SK-N-SH (cell line): ENCODE data around the gene NR6A1. TPM values are rescaled to one million over a fixed set of nuclear protein-coding genes. Genes with fewer than 3 reads are reported as not detected.

Experiments used
- CTCF ChIA-PET: fragments of 300-600, 350-600 bp; formaldehyde crosslinking; extraction: SDS; loops from one replicate; lab custom pipeline; 2021; lab: Yijun Ruan, JAX
- POLR2A ChIA-PET: fragments of 350-600 bp; sonication (Branson Sonifier 250); formaldehyde crosslinking; extraction: SDS; loops from one replicate; lab custom pipeline; 2020; ENCODE audit warnings: antibody characterized with exemption, inconsistent platforms; lab: Yijun Ruan, JAX
- DNase-seq: peaks from one replicate; pipeline ENCODE4 v3.0.0; 2012
- H2AFZ ChIP-seq: fragments of 200-600 bp; sonication (generic); 2 replicates; pipeline ENCODE4 v1.8.1; 2016; ENCODE audit warnings: antibody characterized with exemption, mild to moderate bottlenecking, low read depth
- H3F3A ChIP-seq: fragments of 200-600 bp; sonication (generic); replicated peaks from 2 replicates; pipeline ENCODE3; 2016; ENCODE audit warnings: antibody characterized with exemption, mild to moderate bottlenecking; ENCODE audit not compliant: insufficient read depth
- H3K27ac ChIP-seq, 2 experiments: fragments of 200-500 bp in 1 of 2; fragments of 200-600 bp in 1 of 2; sonication (Bioruptor generic) in 1 of 2; sonication (generic), shearing (Covaris generic) in 1 of 2; 2 replicates each; pipeline versions ENCODE4 v1.5.1 to v1.6.1; 2014 to 2016; ENCODE audit warnings: low read depth in 2 of 2, inconsistent platforms in 1 of 2, low read length in 1 of 2, mild to moderate bottlenecking in 1 of 2, mixed read lengths in 1 of 2
- H3K27me3 ChIP-seq: fragments of 200-600 bp; sonication (generic), shearing (Covaris generic); 2 replicates; pipeline ENCODE4 v1.6.1; 2016; ENCODE audit warnings: mixed run types; ENCODE audit not compliant: insufficient read depth
- H3K36me3 ChIP-seq, 2 experiments: fragments of 200-500 bp in 1 of 2; fragments of 200-600 bp in 1 of 2; sonication (Bioruptor generic) in 1 of 2; sonication (generic) in 1 of 2; replicated peaks in 1 of 2; 2 replicates each; pipeline versions ENCODE3 to v1.5.1; 2014 to 2016; ENCODE audit warnings: low read length in 1 of 2, mild to moderate bottlenecking in 1 of 2; ENCODE audit not compliant: insufficient read depth in 2 of 2, control insufficient read depth in 1 of 2
- H3K4me1 ChIP-seq, 2 experiments: fragments of 200-500 bp in 1 of 2; fragments of 200-600 bp in 1 of 2; sonication (Bioruptor generic) in 1 of 2; sonication (generic), shearing (Covaris generic) in 1 of 2; 2 replicates each; pipeline versions ENCODE4 v1.5.1 to v1.6.1; 2014 to 2016; ENCODE audit warnings: low read depth in 1 of 2, low read length in 1 of 2, mixed run types in 1 of 2; ENCODE audit not compliant: insufficient read depth in 2 of 2, control insufficient read depth in 1 of 2
- H3K4me2 ChIP-seq: fragments of 200-600 bp; sonication (generic), shearing (Covaris generic); 2 replicates; pipeline ENCODE4 v1.6.1; 2017; ENCODE audit warnings: mixed run types
- H3K4me3 ChIP-seq, 2 experiments: fragments of 200-500 bp in 1 of 2; fragments of 200-600 bp in 1 of 2; sonication (Bioruptor generic) in 1 of 2; sonication (generic), shearing (Covaris generic) in 1 of 2; 2 replicates each; pipeline versions ENCODE4 v1.5.1 to v1.8.1; 2014 to 2016; ENCODE audit warnings: low read depth in 2 of 2, inconsistent platforms in 1 of 2, low read length in 1 of 2, mild to moderate bottlenecking in 1 of 2, mixed read lengths in 1 of 2, moderate library complexity in 1 of 2
- H3K79me2 ChIP-seq: fragments of 200-600 bp; sonication (generic); 2 replicates; pipeline ENCODE4 v1.8.1; 2017; ENCODE audit warnings: mild to moderate bottlenecking; ENCODE audit not compliant: insufficient read depth
- H3K9ac ChIP-seq: fragments of 200-600 bp; sonication (generic); 2 replicates; pipeline ENCODE4 v1.6.1; 2017; ENCODE audit warnings: mixed run types
- H3K9me2 ChIP-seq: fragments of 200-600 bp; sonication (generic); 2 replicates; pipeline ENCODE4 v1.6.1; 2017; ENCODE audit warnings: mixed run types
- H3K9me3 ChIP-seq: fragments of 200-600 bp; sonication (generic); 2 replicates; pipeline ENCODE4 v1.6.1; 2017; ENCODE audit warnings: mixed run types, mild to moderate bottlenecking, moderate library complexity
- H4K20me1 ChIP-seq: fragments of 200-600 bp; sonication (generic); 2 replicates; pipeline ENCODE4 v1.6.1; 2017; ENCODE audit warnings: mild to moderate bottlenecking, mixed run types; ENCODE audit not compliant: insufficient read depth
- CTCF ChIP-seq: fragments of 200-600 bp; sonication (generic); IDR thresholded peaks from 2 replicates; pipeline ENCODE4 v1.6.1; 2017; ENCODE audit warnings: antibody characterized with exemption, mild to moderate bottlenecking, moderate library complexity
- ELF1 ChIP-seq: IDR thresholded peaks from 2 replicates; pipeline ENCODE4 v1.4.0; 2012
- FOSL2 ChIP-seq: IDR thresholded peaks from 2 replicates; pipeline ENCODE4 v1.4.0; 2012; ENCODE audit warnings: low read depth, mild to moderate bottlenecking, moderate library complexity, borderline replicate concordance
- FOXJ3 ChIP-seq: sonication (generic); formaldehyde crosslinking; IDR thresholded peaks from 2 replicates; pipeline ENCODE4 v1.5.1; 2020; ENCODE audit warnings: mild to moderate bottlenecking, missing genetic modification reagents
- FOXM1 ChIP-seq: IDR thresholded peaks from 2 replicates; pipeline ENCODE4 v1.4.0; 2012; ENCODE audit warnings: low read depth, mild to moderate bottlenecking
- GATA2 ChIP-seq: sonication (generic); formaldehyde crosslinking; IDR thresholded peaks from 2 replicates; pipeline ENCODE4 v1.5.0; 2020; ENCODE audit warnings: mild to moderate bottlenecking, missing genetic modification reagents
- IRF3 ChIP-seq: fragments of 150-350 bp; IDR thresholded peaks from 2 replicates; pipeline ENCODE4 v1.6.1; 2016; ENCODE audit warnings: mild to moderate bottlenecking, low read depth, low read length
- NFIC ChIP-seq: IDR thresholded peaks from 2 replicates; pipeline ENCODE4 v1.4.0; 2012; ENCODE audit warnings: borderline replicate concordance
- POLR2AphosphoS5 ChIP-seq: IDR thresholded peaks from 2 replicates; pipeline ENCODE4 v1.6.1; 2012; ENCODE audit warnings: low read depth, low read length
- RCOR1 ChIP-seq: fragments of 150-350 bp; IDR thresholded peaks from 2 replicates; pipeline ENCODE4 v1.6.1; 2017; ENCODE audit warnings: antibody characterized with exemption, low read length
- RXRA ChIP-seq: IDR thresholded peaks from 2 replicates; pipeline ENCODE4 v1.4.0; 2012; ENCODE audit warnings: low read depth, mild to moderate bottlenecking, borderline replicate concordance
- SIN3A ChIP-seq: IDR thresholded peaks from 2 replicates; pipeline ENCODE4 v1.6.1; 2012; ENCODE audit warnings: low read depth, mild to moderate bottlenecking, low read length, moderate library complexity, borderline replicate concordance
- SMC3 ChIP-seq: IDR thresholded peaks from 2 replicates; pipeline ENCODE4 v1.6.1; 2012; ENCODE audit warnings: low read depth, low read length, improper control_type of control experiment
- TAF1 ChIP-seq: IDR thresholded peaks from 2 replicates; pipeline ENCODE4 v1.6.1; 2012; ENCODE audit warnings: low read depth, mild to moderate bottlenecking, low read length, moderate library complexity, borderline replicate concordance
- TEAD4 ChIP-seq: IDR thresholded peaks from 2 replicates; pipeline ENCODE4 v1.4.0; 2012; ENCODE audit warnings: mild to moderate bottlenecking, borderline replicate concordance; ENCODE audit not compliant: insufficient read depth
- USF1 ChIP-seq: IDR thresholded peaks from 2 replicates; pipeline ENCODE4 v1.4.0; 2012; ENCODE audit warnings: low read depth, borderline replicate concordance
- YY1 ChIP-seq: IDR thresholded peaks from 2 replicates; pipeline ENCODE4 v1.4.0; 2012; ENCODE audit warnings: low read depth, mild to moderate bottlenecking
- ZBTB33 ChIP-seq: IDR thresholded peaks from 2 replicates; pipeline ENCODE4 v1.4.0; 2012; ENCODE audit warnings: low read depth, borderline replicate concordance
- WGBS: methylation state at CpG from one replicate; pipeline ENCODE4 v1.1.6; 2017; ENCODE audit warnings: low lambda C conversion rate; 5-methylcytosine and 5-hydroxymethylcytosine counted together
- polyA plus RNA-seq, 3 experiments: library from polyadenylated mRNA; depleted of rRNA; stranded (reverse); fragments of >200 nt; gene quantifications; 2 replicates each; pipeline ENCODE4 v1.2.3, GENCODE V29; 2012
- TF ChIP-seq, protein P1 (sequence below): IDR thresholded peaks from 2 replicates; pipeline ENCODE4; 2012
- TF ChIP-seq, protein P2 (sequence below): IDR thresholded peaks from 2 replicates; pipeline ENCODE4 v1.4.0; 2012; ENCODE audit warnings: low read depth

The NR6A1 gene
- polyA plus RNA-seq, 1 of the 3 experiments (the other 2 are of a cell fraction): 1.2 TPM

DNA sequence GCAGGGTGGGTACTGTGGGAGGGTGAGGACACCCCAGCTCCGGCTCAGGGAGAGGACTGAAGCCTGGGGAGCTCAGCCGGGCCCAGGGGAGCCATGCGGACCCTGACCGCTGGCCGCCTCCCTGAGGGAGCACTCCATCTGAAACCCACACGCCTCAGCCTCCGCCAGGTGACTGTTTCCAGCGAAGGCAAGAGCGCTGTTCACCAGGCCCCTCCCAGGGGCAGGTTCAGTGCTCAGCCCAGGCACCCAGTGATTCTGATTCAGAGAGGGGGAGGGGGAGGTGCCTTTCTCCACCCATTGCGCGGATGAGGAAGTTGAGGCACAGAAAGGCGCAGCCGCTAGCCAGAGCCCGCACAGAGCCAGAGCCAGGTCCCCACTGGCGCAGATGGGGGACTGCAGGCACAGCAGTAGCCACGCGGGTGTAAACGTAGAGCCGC is 293.9 kb downstream of the NR6A1 start:
- no peak for DNase-seq
- no peak overlapping the region for H2AFZ ChIP-seq
- ChIA-PET CTCF (interaction anchor here (0.8 to 2.0 kb wide), 5 partner anchors 17 to 75 kb away, joined by 3 to 6 read pairs (median 3); no protein-coding TSS in a partner anchor), POLR2A (no interaction called here)
- TF ChIP-seq ZBTB33 (no peak), RXRA (no peak), CTCF (no peak), USF1 (no peak), GATA2 (no peak), FOXJ3 (CRISPR knock-in tag) (no peak), SMC3 (no peak), IRF3 (no peak), SIN3A (no peak), TAF1 (no peak), RCOR1 (no peak), FOXM1 (no peak), TEAD4 (no peak), FOSL2 (no peak), POLR2AphosphoS5 (no peak), NFIC (no peak), YY1 (no peak), ELF1 (no peak)
- TF ChIP-seq, protein P1, sequence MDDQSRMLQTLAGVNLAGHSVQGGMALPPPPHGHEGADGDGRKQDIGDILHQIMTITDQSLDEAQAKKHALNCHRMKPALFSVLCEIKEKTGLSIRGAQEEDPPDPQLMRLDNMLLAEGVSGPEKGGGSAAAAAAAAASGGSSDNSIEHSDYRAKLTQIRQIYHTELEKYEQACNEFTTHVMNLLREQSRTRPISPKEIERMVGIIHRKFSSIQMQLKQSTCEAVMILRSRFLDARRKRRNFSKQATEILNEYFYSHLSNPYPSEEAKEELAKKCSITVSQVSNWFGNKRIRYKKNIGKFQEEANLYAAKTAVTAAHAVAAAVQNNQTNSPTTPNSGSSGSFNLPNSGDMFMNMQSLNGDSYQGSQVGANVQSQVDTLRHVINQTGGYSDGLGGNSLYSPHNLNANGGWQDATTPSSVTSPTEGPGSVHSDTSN: no peak
- TF ChIP-seq, protein P2, sequence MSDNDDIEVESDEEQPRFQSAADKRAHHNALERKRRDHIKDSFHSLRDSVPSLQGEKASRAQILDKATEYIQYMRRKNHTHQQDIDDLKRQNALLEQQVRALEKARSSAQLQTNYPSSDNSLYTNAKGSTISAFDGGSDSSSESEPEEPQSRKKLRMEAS: no peak
- no peak overlapping the region for H3K27ac ChIP-seq
- no peaks in the 10 kb centered on the region for H3K36me3 ChIP-seq
- H3K4me1 ChIP-seq: peaks cover 0 to 10% of the 10 kb centered on the region in 2 experiments; a peak in 1 of 4 replicates
- H3K4me3 ChIP-seq: peak overlapping the region in 1 of 2 experiments; percentile 38; a peak in 2 of 4 replicates
- H3K9me3 ChIP-seq: no peaks in the 10 kb centered on the region
- WGBS: 47% methylated on average over 8 of the region's 19 CpGs
- no peaks in the 10 kb centered on the region for H3K9me2 ChIP-seq
- no peaks in the 10 kb centered on the region for H3K79me2 ChIP-seq
- H3K4me2 ChIP-seq: peak overlapping the region; percentile 41; the same call in 1 of the 2 replicates
- no peaks in the 10 kb centered on the region for H3F3A ChIP-seq
- H3K27me3 ChIP-seq: no peaks in the 10 kb centered on the region; the same call in 1 of the 2 replicates
- no peaks in the 10 kb centered on the region for H4K20me1 ChIP-seq
- H3K9ac ChIP-seq: no peak overlapping the region
